ENCODE measurements around the gene ARPC4. TPM values are rescaled to one million over a fixed set of nuclear protein-coding genes. Genes with fewer than 3 reads are reported as not detected.

The ARPC4 gene
- total RNA-seq, 4 donors from 2014 or later = 96.3 to 169 (median 125) TPM

DNA sequence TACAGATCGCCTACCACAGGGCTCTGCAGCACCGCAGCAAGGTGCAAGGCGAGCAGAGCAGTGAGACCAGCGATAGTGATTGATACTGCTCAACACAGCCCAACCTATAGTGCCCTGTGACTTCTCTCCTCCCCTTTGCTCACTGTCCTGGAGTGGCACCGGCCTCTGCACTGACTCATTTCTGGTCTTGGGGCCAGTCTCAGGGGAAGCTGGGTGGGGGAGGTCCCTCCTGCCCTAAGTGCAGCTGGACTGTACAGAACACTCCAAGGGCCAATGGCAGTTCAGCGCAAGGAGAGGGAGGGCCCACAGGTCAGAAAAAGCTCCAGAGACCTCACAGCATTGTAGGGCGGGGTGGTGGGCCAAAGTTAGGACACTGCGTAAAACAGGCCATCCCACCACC is 45.6 kb upstream of the ARPC4 start:
- Histone ChIP-seq H3K27me3 (no peaks in the 10 kb centered on the region), H3K36me3 (peaks cover 10 to 78% (median 30%) of the 10 kb centered on the region in 3 donors), H3K27ac (no peak overlapping the region), H3K9me3 (no peaks in the 10 kb centered on the region), H3K4me1 (peaks cover 0 to 31% (median 20%) of the 10 kb centered on the region in 4 donors), H3K4me3 (no peak overlapping the region)
- WGBS, 2 donors = 81 to 92% methylated on average over 8 of the region's 8 CpGs
- DNase-seq (ENCODE audit: low spot score in 2 of 2) = no peak
- no peak for TF ChIP-seq EP300 (IDR thresholded peaks at IDR 0.05)
- TF ChIP-seq, protein P1, sequence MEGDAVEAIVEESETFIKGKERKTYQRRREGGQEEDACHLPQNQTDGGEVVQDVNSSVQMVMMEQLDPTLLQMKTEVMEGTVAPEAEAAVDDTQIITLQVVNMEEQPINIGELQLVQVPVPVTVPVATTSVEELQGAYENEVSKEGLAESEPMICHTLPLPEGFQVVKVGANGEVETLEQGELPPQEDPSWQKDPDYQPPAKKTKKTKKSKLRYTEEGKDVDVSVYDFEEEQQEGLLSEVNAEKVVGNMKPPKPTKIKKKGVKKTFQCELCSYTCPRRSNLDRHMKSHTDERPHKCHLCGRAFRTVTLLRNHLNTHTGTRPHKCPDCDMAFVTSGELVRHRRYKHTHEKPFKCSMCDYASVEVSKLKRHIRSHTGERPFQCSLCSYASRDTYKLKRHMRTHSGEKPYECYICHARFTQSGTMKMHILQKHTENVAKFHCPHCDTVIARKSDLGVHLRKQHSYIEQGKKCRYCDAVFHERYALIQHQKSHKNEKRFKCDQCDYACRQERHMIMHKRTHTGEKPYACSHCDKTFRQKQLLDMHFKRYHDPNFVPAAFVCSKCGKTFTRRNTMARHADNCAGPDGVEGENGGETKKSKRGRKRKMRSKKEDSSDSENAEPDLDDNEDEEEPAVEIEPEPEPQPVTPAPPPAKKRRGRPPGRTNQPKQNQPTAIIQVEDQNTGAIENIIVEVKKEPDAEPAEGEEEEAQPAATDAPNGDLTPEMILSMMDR (IDR thresholded peaks at IDR 0.05) = no peak
- TF ChIP-seq POLR2A (IDR thresholded peaks at IDR 0.05) = no peak

DNA sequence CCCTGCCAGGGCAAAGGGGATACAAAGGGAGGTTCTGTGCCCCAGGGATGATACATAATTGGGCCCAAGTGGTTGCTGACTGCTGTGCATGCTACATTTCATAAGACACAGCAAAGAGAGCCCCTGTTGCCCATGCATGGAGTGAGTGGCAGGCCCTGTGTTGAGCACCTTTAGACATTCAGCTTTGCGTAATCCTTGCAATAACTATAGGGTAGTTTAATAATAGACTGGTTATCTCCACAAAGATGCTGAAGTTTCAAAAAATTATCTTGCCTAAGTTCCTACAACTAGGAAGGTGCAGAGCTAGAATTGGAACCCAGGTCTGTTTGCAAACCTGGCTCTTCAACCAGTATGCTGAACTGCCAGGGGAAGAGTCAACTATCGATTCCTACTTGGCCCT is 44.9 kb upstream of the ARPC4 start:
- peaks cover 0 to 31% (median 20%) of the 10 kb centered on the region in 4 donors for H3K4me1 ChIP-seq
- H3K27me3 ChIP-seq = no peaks in the 10 kb centered on the region
- no peak overlapping the region for H3K27ac ChIP-seq
- H3K9me3 ChIP-seq = no peaks in the 10 kb centered on the region
- WGBS, 2 donors = 93 to 97% methylated on average over 2 of the region's 2 CpGs
- H3K36me3 ChIP-seq = peaks cover 10 to 78% (median 22%) of the 10 kb centered on the region in 3 donors
- TF ChIP-seq POLR2A (IDR thresholded peaks at IDR 0.05) (no peak), EP300 (IDR thresholded peaks at IDR 0.05) (no peak)
- TF ChIP-seq, protein P1 (IDR thresholded peaks at IDR 0.05) = no peak
- no peak for DNase-seq (ENCODE audit: low spot score in 2 of 2)
- H3K4me3 ChIP-seq = no peak overlapping the region

DNA sequence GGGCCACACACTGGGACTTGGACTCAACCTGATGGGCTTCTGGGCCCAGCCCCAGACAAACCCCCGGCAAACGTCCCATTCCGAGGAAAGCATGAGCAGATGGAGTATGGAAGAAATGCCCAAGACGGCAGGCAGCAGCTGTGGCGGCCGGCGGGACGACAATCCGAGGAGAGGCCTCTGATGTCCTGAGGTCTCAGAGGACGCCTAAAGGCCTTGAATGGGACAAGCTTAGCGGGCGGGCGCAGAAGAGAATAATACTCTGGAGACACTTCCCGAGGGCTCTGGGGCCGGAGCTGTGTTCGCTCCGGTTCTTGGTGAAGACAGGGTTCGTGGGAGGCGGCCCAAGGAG is 43.6 kb upstream of the ARPC4 start:
- Histone ChIP-seq H3K4me3 (peak overlapping the region; percentile 56 to 74 (median 62)), H3K27me3 (no peaks in the 10 kb centered on the region), H3K9me3 (no peaks in the 10 kb centered on the region), H3K4me1 (peaks cover 0 to 32% (median 21%) of the 10 kb centered on the region in 4 donors), H3K27ac (peak overlapping the region; percentile 69 to 94 (median 88)), H3K36me3 (peaks cover 6 to 78% (median 11%) of the 10 kb centered on the region in 3 donors)
- no peak for DNase-seq (ENCODE audit: low spot score in 2 of 2)
- TF ChIP-seq POLR2A (IDR thresholded peaks at IDR 0.05) (no peak), EP300 (IDR thresholded peaks at IDR 0.05) (no peak)
- TF ChIP-seq, protein P1 (IDR thresholded peaks at IDR 0.05) = no peak
- WGBS, 2 donors = 1 to 12% methylated on average over 19 of the region's 19 CpGs

DNA sequence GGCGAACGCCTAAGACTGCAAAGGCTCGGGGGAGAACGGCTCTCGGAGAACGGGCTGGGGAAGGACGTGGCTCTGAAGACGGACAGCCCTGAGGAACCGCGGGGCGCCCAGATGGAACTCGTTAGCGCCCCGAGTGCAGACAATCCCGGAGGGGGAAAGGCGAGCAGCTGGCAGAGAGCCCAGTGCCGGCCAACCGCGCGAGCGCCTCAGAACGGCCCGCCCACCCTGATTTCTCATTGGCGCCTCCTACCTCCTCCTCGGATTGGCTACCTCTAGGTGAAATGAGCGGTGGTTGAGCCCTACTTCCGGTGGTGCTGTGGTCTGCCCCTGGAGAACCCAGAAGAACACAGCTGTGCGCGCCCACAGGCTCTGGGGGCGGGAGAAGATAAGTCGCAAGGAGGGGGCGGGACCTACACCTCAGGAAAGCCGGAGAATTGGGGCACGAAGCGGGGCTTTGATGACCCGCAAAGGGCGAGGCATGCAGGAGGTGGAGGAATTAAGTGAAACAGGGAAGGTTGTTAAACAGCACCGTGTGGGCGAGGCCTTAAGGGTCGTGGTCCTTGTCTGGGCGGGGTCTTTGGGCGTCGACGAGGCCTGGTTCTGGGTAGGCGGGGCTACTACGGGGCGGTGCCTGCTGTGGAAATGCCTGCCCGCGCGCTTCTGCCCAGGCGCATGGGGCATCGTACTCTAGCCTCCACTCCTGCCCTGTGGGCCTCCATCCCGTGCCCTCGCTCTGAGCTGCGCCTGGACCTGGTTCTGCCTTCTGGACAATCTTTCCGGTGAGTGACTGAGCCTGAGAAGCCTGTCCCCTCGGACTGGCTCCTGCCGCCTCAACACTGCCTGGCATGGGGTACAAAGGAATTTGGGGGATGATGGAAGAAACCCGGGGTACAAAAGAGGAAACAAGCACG is 43.0 kb upstream of the ARPC4 start, which contains the start of gene OGG1:
Gene OGG1, plus strand, starts transcription at position 308 of the 911 bp plus-strand sequence. Its CDS starts 335 bp downstream, at position 643.
- WGBS, 2 donors = 0% methylated on average over 49 to 56 of the region's 60 CpGs
- Histone ChIP-seq H3K4me1 (peaks cover 0 to 38% (median 24%) of the 10 kb centered on the region in 4 donors), H3K4me3 (peak within 1 kb of the TSS; percentile 56 to 74 (median 62)), H3K9me3 (no peaks in the 10 kb centered on the region), H3K27ac (peak within 1 kb of the TSS; percentile 69 to 94 (median 88)), H3K27me3 (no peaks in the 10 kb centered on the region), H3K36me3 (peaks cover 3 to 78% (median 7%) of the 10 kb centered on the region in 3 donors)
- peak; percentile 95 to 96 for DNase-seq (ENCODE audit: low spot score in 2 of 2)
- TF ChIP-seq EP300 (IDR thresholded peaks at IDR 0.05) = peak; percentile 59 to 88
- peak; percentile 14 to 53 for TF ChIP-seq POLR2A (IDR thresholded peaks at IDR 0.05)
- TF ChIP-seq, protein P1 (IDR thresholded peaks at IDR 0.05) = peak in 1 of 5 experiments; percentile 16
